ENCODE measurements around the gene SSRP1. TPM values are rescaled to one million over a fixed set of nuclear protein-coding genes. Genes with fewer than 3 reads are reported as not detected.

SSRP1 gene
- polyA plus RNA-seq, 2 of the 4 experiments (the other 2 are of a cell fraction) = 288 to 357 TPM

- no peak for FAIRE-seq
- WGBS (ENCODE audit: missing lambda C conversion rate) = 83% methylated on average over 13 of the region's 26 CpGs
- no peak for DNase-seq (ENCODE audit: low read depth in 1 of 2, low spot score in 1 of 2)
- Histone ChIP-seq H3K4me1 (peaks cover 38% of the 10 kb centered on the region), H3K4me2 (no peak overlapping the region), H3K9me3 (no peaks in the 10 kb centered on the region), H3K4me3 (no peak overlapping the region), H3K27ac (no peak overlapping the region; a peak in 1 of 6 replicates)
- TF ChIP-seq SMC3 (IDR thresholded peaks at IDR 0.05) (no peak), ZC3H11A (IDR thresholded peaks at IDR 0.05) (no peak), POLR2AphosphoS2 (conservative IDR thresholded peaks at IDR 0.05; ENCODE audit: low read length) (no peak), RCOR1 (IDR thresholded peaks at IDR 0.05; ENCODE audit: low read depth, low read length) (no peak), REST (IDR thresholded peaks at IDR 0.05) (no peak), MAZ (IDR thresholded peaks at IDR 0.05; ENCODE audit: borderline replicate concordance, low read depth, low read length) (no peak), MYC (IDR thresholded peaks at IDR 0.05; ENCODE audit: borderline replicate concordance, low read length) (no peak), CEBPB (IDR thresholded peaks at IDR 0.05) (no peak), TP53 (CRISPR knock-in tag; IDR thresholded peaks at IDR 0.05) (no peak), NFE2L2 (conservative IDR thresholded peaks at IDR 0.05; ENCODE audit: low read length) (no peak), FOSL2 (IDR thresholded peaks at IDR 0.05) (no peak), FOSL2 (CRISPR knock-in tag; IDR thresholded peaks at IDR 0.05) (no peak), TFCP2L1 (CRISPR knock-in tag; IDR thresholded peaks at IDR 0.05) (no peak), RFX5 (IDR thresholded peaks at IDR 0.05) (no peak), CTCF (IDR thresholded peaks at IDR 0.05) (no peak)
- ChIA-PET CTCF (interaction anchor here (1.0 to 3.0 kb wide), 5 partner anchors 8 to 63 kb away, joined by 3 to 16 read pairs (median 4); no protein-coding TSS in a partner anchor), POLR2A (interaction anchor here (0.6 to 4.2 kb wide), 3 partner anchors 8 to 399 kb away, joined by 3 to 42 read pairs (median 17); partner anchors contain the start of genes MED19 and TNKS1BP1)
- ATAC-seq = no peak
Measured at GRCh38 chr11:57313071-57313787, 22.5 kb downstream of the SSRP1 start.

- peak overlapping the region; percentile 85; the same call in 2 of the 3 replicates for H3K4me2 ChIP-seq
- H3K27ac ChIP-seq = peak overlapping the region in 1 of 2 experiments; percentile 93; a peak in 2 of 6 replicates
- FAIRE-seq (no peak), ATAC-seq (peak in 1 of 2 experiments; percentile 8; a peak in 1 of 6 replicates), DNase-seq (ENCODE audit: low read depth in 1 of 2, low spot score in 1 of 2) (no peak)
- H3K4me3 ChIP-seq = no peak overlapping the region
- H3K9me3 ChIP-seq = no peaks in the 10 kb centered on the region
- ChIA-PET POLR2A (interaction anchor here (0.6 to 4.2 kb wide), 4 partner anchors 9 to 399 kb away, joined by 3 to 42 read pairs (median 13); partner anchors contain the start of genes MED19, SSRP1 and TNKS1BP1), CTCF (interaction anchor here (0.9 to 3.0 kb wide), 8 partner anchors 9 to 471 kb away, joined by 3 to 16 read pairs (median 4); partner anchors contain the start of genes SSRP1 and TNKS1BP1)
- peaks cover 42% of the 10 kb centered on the region for H3K4me1 ChIP-seq
- WGBS (ENCODE audit: missing lambda C conversion rate) = 95% methylated on average over 9 of the region's 10 CpGs
- no peak for TF ChIP-seq CBX8 (IDR thresholded peaks at IDR 0.05)
- TF ChIP-seq HOXA7 (CRISPR knock-in tag; IDR thresholded peaks at IDR 0.05) = no peak
- no peak for TF ChIP-seq MYC (IDR thresholded peaks at IDR 0.05; ENCODE audit: borderline replicate concordance, low read length)
- no peak for TF ChIP-seq BHLHE40 (IDR thresholded peaks at IDR 0.05; ENCODE audit: low read depth, low read length)
- TF ChIP-seq KDM5A (IDR thresholded peaks at IDR 0.05) = no peak
- no peak for TF ChIP-seq HOXB13 (CRISPR knock-in tag; IDR thresholded peaks at IDR 0.05; ENCODE audit: low read depth)
- no peak for TF ChIP-seq RARB (CRISPR knock-in tag; IDR thresholded peaks at IDR 0.05)
- no peak for TF ChIP-seq HDAC2 (IDR thresholded peaks at IDR 0.05)
- TF ChIP-seq HOXB5 (CRISPR knock-in tag; IDR thresholded peaks at IDR 0.05) = no peak
Measured at GRCh38 chr11:57312511-57313021, 23.1 kb downstream of the SSRP1 start.

Measured in A549 (cell line).